Thyroid gland (tissue), 4 donors: ENCODE measurements around the gene KCNIP1. TPM values are rescaled to one million over a fixed set of nuclear protein-coding genes. Genes with fewer than 3 reads are reported as not detected.

ENCODE experiments used
- DNase-seq, 2 donors: peaks; one replicate each; pipeline ENCODE4 v3.0.0-alpha.2; 2019
- H3K27ac ChIP-seq, 3 donors: fragments of 200-600 bp; sonication (generic); 1 replicate in 2 of 3; 2 replicates in 1 of 3; pipeline ENCODE4 v1.5.1; 2016 to 2019; ENCODE audit warnings: mild to moderate bottlenecking in 1 of 3, moderate library complexity in 1 of 3
- H3K27me3 ChIP-seq: fragments of 200-600 bp; sonication (generic); one replicate; pipeline ENCODE4 v1.5.1; 2019
- H3K36me3 ChIP-seq, 2 donors: fragments of 200-600 bp; sonication (generic); one replicate each; pipeline ENCODE4 v1.5.1; 2016 to 2019
- H3K4me1 ChIP-seq, 2 donors: fragments of 200-600 bp; sonication (generic); one replicate each; pipeline ENCODE4 v1.5.1; 2017 to 2019
- H3K4me3 ChIP-seq, 3 donors: fragments of 200-600 bp; sonication (generic); replicated peaks in 1 of 3; 1 replicate in 2 of 3; 2 replicates in 1 of 3; pipeline ENCODE4 v1.5.1; 2016; ENCODE audit warnings: mild to moderate bottlenecking in 1 of 3
- H3K9me3 ChIP-seq: fragments of 200-600 bp; sonication (generic); one replicate; pipeline ENCODE4 v1.5.1; 2017
- POLR2A ChIP-seq, 2 donors: fragments of 450-650 bp; IDR thresholded peaks; one replicate each; pipeline ENCODE4 v1.6.1; 2017; ENCODE audit warnings: antibody characterized with exemption in 2 of 2, mild to moderate bottlenecking in 2 of 2, moderate library complexity in 1 of 2
- WGBS, 2 donors: methylation state at CpG; one replicate each; pipeline ENCODE4 v1.1.5; 2017; 5-methylcytosine and 5-hydroxymethylcytosine counted together
- intact Hi-C: fragments of 100-400 bp; cut with DNase I; formaldehyde crosslinking; loops from one replicate; pipeline ENCODE4 v1.15.1; 2023
- total RNA-seq, 4 donors: library from RNA; depleted of rRNA; stranded (reverse); fragments of >200 nt; gene quantifications; one replicate each; pipeline ENCODE4 v1.2.3, GENCODE V29; 2016
- TF ChIP-seq, protein P1 (sequence below), 6 experiments: fragments of 200-600 bp in 3 of 6; fragments of 450-650 bp in 3 of 6; sonication (generic) in 3 of 6; IDR thresholded peaks; one replicate each; pipeline ENCODE4 v1.5.1; 2016 to 2019; ENCODE audit warnings: antibody characterized with exemption in 6 of 6, mild to moderate bottlenecking in 2 of 6, inconsistent platforms in 1 of 6, moderate library complexity in 1 of 6

KCNIP1 gene
- total RNA-seq, 4 donors from 2014 or later = 0.54 to 1.7 TPM; not detected in 2

GRCh38 chr5:170709640-170710039, 205.8 kb downstream of the KCNIP1 start:
- no peaks in the 10 kb centered on the region for H3K36me3 ChIP-seq
- TF ChIP-seq, protein P1, sequence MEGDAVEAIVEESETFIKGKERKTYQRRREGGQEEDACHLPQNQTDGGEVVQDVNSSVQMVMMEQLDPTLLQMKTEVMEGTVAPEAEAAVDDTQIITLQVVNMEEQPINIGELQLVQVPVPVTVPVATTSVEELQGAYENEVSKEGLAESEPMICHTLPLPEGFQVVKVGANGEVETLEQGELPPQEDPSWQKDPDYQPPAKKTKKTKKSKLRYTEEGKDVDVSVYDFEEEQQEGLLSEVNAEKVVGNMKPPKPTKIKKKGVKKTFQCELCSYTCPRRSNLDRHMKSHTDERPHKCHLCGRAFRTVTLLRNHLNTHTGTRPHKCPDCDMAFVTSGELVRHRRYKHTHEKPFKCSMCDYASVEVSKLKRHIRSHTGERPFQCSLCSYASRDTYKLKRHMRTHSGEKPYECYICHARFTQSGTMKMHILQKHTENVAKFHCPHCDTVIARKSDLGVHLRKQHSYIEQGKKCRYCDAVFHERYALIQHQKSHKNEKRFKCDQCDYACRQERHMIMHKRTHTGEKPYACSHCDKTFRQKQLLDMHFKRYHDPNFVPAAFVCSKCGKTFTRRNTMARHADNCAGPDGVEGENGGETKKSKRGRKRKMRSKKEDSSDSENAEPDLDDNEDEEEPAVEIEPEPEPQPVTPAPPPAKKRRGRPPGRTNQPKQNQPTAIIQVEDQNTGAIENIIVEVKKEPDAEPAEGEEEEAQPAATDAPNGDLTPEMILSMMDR (IDR thresholded peaks at IDR 0.05) = no peak
- TF ChIP-seq POLR2A (IDR thresholded peaks at IDR 0.05) = no peak
- H3K27ac ChIP-seq = no peak overlapping the region
- DNase-seq = no peak
- no peaks in the 10 kb centered on the region for H3K4me1 ChIP-seq
- WGBS, 2 donors = 79 to 95% methylated on average over 6 of the region's 6 CpGs
- H3K27me3 ChIP-seq = no peaks in the 10 kb centered on the region
- intact Hi-C loops = no loop called here
- H3K9me3 ChIP-seq = no peaks in the 10 kb centered on the region
- H3K4me3 ChIP-seq = no peak overlapping the region

DNA sequence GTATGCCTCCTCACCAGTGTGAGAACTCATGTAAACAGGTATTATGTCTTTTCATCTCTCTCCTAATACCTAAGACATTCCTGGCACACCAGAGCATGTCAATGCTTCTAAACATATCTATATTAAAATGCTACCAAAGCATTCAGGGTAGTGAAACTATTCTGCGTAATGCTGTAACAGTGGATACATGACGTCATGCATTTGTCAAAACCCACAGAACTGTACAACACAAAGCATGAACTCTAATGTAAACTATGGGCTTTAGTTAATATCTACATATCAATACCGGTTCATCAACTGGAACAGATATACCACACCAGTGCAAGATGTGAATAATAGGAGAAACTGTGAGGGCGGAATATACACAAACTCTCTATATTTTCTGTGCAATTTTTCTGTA, 207.5 kb downstream of the KCNIP1 start:
- Histone ChIP-seq H3K27me3 (no peaks in the 10 kb centered on the region), H3K4me3 (no peak overlapping the region), H3K36me3 (no peaks in the 10 kb centered on the region), H3K27ac (no peak overlapping the region), H3K4me1 (no peaks in the 10 kb centered on the region), H3K9me3 (no peaks in the 10 kb centered on the region)
- DNase-seq = no peak
- no peak for TF ChIP-seq POLR2A (IDR thresholded peaks at IDR 0.05)
- TF ChIP-seq, protein P1 (IDR thresholded peaks at IDR 0.05) = no peak
- WGBS, 2 donors = 95 to 97% methylated on average over 4 of the region's 4 CpGs
- intact Hi-C loops = no loop called here

DNA sequence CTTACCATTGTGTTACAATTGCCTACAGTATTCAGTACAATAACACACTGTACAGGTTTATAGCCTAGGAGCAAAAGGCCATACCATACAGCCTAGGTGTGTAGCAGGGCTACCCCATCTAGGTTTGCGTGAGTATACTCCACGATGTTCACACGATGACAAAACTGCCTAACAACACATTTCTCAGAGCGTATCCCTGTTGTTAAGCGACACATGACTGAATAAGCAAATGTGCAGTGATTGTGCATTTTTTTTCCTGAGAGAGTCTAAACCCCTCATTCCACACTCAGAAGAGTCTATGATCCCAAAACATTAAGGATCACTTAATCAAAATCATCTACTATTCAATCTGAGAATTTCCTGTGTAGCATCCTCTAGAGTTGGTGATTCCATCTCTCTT, 211.3 kb downstream of the KCNIP1 start:
- intact Hi-C loops = no loop called here
- no peaks in the 10 kb centered on the region for H3K27me3 ChIP-seq
- 93 to 95% methylated on average over 5 of the region's 5 CpGs for WGBS, 2 donors

DNA sequence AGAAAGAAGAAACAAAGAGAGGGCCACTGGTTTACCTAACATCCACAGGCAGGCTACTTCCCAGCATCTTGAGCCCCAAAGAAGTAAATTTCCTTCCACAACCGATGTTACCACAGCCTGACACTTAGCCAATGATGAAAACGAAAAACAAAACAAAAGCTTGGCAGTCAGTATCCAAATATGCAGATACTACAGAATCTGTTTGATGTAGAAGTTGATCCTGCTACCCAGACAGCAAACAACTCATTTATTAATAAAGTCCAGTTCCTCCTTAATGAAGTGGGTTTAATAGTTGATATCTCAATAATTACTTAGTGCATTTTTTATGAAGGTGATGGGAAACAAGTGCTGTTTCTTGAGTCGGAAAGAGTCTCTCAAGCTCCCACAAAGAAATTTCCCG, 212.6 kb downstream of the KCNIP1 start:
- DNase-seq = no peak
- H3K4me3 ChIP-seq = no peak overlapping the region
- intact Hi-C loops = no loop called here
- 40 to 41% methylated on average over 4 of the region's 4 CpGs for WGBS, 2 donors
- no peaks in the 10 kb centered on the region for H3K9me3 ChIP-seq
- no peak overlapping the region for H3K27ac ChIP-seq
- no peaks in the 10 kb centered on the region for H3K36me3 ChIP-seq
- TF ChIP-seq, protein P1 (IDR thresholded peaks at IDR 0.05) = no peak
- no peak for TF ChIP-seq POLR2A (IDR thresholded peaks at IDR 0.05)
- no peaks in the 10 kb centered on the region for H3K27me3 ChIP-seq
- no peaks in the 10 kb centered on the region for H3K4me1 ChIP-seq

More for the DNA sequence above, 211.3 kb downstream of the KCNIP1 start:
- H3K4me3 ChIP-seq = no peak overlapping the region
- no peaks in the 10 kb centered on the region for H3K4me1 ChIP-seq
- no peak overlapping the region for H3K27ac ChIP-seq
- TF ChIP-seq POLR2A (IDR thresholded peaks at IDR 0.05) = no peak
- TF ChIP-seq, protein P1 (IDR thresholded peaks at IDR 0.05) = no peak
- DNase-seq = no peak
- no peaks in the 10 kb centered on the region for H3K36me3 ChIP-seq
- H3K9me3 ChIP-seq = no peaks in the 10 kb centered on the region

DNA sequence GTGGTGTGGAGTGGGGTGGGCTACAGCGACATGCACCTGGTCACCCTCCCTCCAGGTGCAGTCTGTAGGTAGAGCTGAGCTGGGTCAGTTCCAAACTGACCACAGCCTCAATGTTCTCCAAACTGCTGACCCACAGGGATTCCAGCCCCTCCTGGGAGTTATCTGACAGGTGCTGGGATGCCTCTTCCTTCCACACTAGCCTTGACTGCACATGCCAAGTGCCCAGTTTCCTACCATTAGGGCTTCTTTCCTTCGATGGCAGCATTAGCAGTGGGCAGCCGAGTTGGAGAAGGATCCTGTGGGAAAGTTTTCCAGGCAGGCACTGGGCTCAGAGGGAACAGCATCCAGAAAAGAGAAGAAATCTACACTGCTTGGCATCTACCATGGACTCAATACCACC, 215.7 kb downstream of the KCNIP1 start:
- no peaks in the 10 kb centered on the region for H3K4me1 ChIP-seq
- intact Hi-C loops = no loop called here
- no peaks in the 10 kb centered on the region for H3K9me3 ChIP-seq
- DNase-seq = no peak
- 81 to 92% methylated on average over 3 of the region's 3 CpGs for WGBS, 2 donors
- no peak overlapping the region for H3K4me3 ChIP-seq
- TF ChIP-seq POLR2A (IDR thresholded peaks at IDR 0.05) = no peak
- TF ChIP-seq, protein P1 (IDR thresholded peaks at IDR 0.05) = no peak
- H3K27me3 ChIP-seq = no peaks in the 10 kb centered on the region
- H3K36me3 ChIP-seq = no peaks in the 10 kb centered on the region
- H3K27ac ChIP-seq = no peak overlapping the region
